Measurements from ENCODE around the gene SSR3.

The SSR3 gene

DNA sequence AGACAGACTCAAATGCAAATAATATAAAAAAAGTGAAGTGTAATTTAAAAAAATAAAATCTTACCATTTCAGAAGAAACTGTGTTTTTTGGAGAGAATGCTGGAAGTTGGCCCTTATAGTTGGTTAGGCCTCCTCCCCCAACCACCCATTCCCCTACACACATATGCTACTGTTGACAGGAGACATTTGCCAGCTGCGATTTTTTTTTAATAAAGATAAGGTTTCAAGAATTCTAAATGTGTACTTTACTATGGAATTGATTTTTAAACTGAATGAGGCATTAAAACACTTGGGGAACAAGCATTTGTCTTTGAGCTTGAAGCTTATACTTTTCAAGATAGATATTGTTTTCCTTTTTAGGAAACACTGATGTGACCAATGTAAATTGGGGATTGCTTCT, 4.4 kb upstream of the SSR3 start:
- in situ Hi-C loops (cut with MboI; ENCODE audit: low pct_unique_long_range_greater_than_20kb, low sequenced_read_pairs, unreplicated experiment): loop anchor here (10.0 kb wide), 1 partner anchor 105 kb away; no protein-coding TSS in a partner anchor
- DNase-seq (ENCODE audit: low spot score): no peak
- TF ChIP-seq CTCF (IDR thresholded peaks at IDR 0.05; ENCODE audit: extremely low read depth, insufficient read depth, missing control alignments): no peak

GRCh38 chr3:156558389-156558788, 3.5 kb upstream of the SSR3 start:
- DNase-seq (ENCODE audit: low spot score): no peak
- TF ChIP-seq CTCF (IDR thresholded peaks at IDR 0.05; ENCODE audit: extremely low read depth, insufficient read depth, missing control alignments): no peak
- in situ Hi-C loops (cut with MboI; ENCODE audit: low pct_unique_long_range_greater_than_20kb, low sequenced_read_pairs, unreplicated experiment): loop anchor here (10.0 kb wide), 1 partner anchor 106 kb away; no protein-coding TSS in a partner anchor

DNA sequence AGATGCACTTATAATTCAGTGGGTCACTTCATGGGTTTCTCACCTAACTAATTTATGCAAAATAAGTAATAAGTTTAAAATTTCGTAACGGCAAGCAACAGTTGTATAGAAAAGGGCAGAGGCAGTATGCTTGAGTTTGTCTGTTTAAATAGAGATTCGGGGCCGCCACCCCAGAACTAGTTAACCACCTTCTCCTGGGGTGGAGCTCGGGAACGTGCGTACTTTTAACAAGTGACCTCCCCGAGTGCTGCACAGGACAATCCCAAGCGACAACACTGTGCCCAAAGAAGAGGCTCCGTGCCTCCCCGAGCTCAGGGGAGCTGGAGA, 439 bp downstream of the SSR3 start:
- in situ Hi-C loops (cut with MboI; ENCODE audit: low pct_unique_long_range_greater_than_20kb, low sequenced_read_pairs, unreplicated experiment): loop anchor here (10.0 kb wide), 1 partner anchor 110 kb away; no protein-coding TSS in a partner anchor
- no peak for TF ChIP-seq CTCF (IDR thresholded peaks at IDR 0.05; ENCODE audit: extremely low read depth, insufficient read depth, missing control alignments)
- DNase-seq (ENCODE audit: low spot score): peak; percentile 12

- TF ChIP-seq CTCF (IDR thresholded peaks at IDR 0.05; ENCODE audit: extremely low read depth, insufficient read depth, missing control alignments): no peak
- in situ Hi-C loops (cut with MboI; ENCODE audit: low pct_unique_long_range_greater_than_20kb, low sequenced_read_pairs, unreplicated experiment): loop anchor here (10.0 kb wide), 1 partner anchor 111 kb away; no protein-coding TSS in a partner anchor
- DNase-seq (ENCODE audit: low spot score): no peak
Measured at GRCh38 chr3:156553705-156554356, 1.1 kb downstream of the SSR3 start.

DNA sequence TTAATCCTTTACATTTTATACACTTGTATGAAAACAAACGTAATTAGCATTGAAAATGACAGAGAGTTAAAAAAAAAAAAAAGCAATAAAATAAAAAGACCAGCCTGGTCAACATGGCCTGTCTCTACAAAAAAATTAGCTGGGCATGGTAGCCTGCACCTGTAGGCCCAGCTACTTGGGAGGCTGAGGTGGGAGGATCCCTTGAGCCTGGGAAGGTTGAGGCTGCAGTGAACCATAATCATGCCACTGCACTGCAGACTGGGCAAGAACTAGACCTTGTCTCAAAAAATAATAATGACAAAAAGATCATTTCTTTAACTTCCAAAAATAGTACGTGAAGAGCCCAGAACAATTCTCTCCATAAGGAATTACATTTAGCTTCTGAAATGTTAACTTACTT, 1.9 kb downstream of the SSR3 start:
- in situ Hi-C loops (cut with MboI; ENCODE audit: low pct_unique_long_range_greater_than_20kb, low sequenced_read_pairs, unreplicated experiment): loop anchor here (10.0 kb wide), 1 partner anchor 112 kb away; no protein-coding TSS in a partner anchor
- DNase-seq (ENCODE audit: low spot score): no peak
- no peak for TF ChIP-seq CTCF (IDR thresholded peaks at IDR 0.05; ENCODE audit: extremely low read depth, insufficient read depth, missing control alignments)

DNA sequence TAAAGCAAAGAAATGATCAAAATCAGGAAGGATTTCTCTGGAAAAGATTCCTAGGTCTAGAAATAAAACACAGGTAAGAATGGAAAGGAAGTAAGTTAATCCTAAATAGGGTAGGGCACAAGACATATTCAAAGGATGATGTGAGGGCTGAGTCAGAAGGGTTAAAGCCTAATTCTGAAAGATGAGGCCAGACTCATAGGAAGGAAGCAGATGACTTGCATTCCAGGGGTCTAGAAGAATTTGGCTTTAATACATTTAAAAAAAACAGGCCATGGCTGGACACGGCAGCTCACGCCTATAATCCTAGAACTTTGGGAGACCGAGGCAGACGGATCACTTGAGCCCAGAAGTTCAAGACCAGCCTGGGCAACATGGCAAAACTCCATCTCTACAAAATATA, 3.2 kb downstream of the SSR3 start:
- no peak for DNase-seq (ENCODE audit: low spot score)
- no peak for TF ChIP-seq CTCF (IDR thresholded peaks at IDR 0.05; ENCODE audit: extremely low read depth, insufficient read depth, missing control alignments)
- in situ Hi-C loops (cut with MboI; ENCODE audit: low pct_unique_long_range_greater_than_20kb, low sequenced_read_pairs, unreplicated experiment): loop anchor here (10.0 kb wide), 1 partner anchor 113 kb away; no protein-coding TSS in a partner anchor
